Occipital lobe (tissue), 2 donors: ENCODE data around the gene SEMA6A. TPM values are rescaled to one million over a fixed set of nuclear protein-coding genes. Genes with fewer than 3 reads are reported as not detected.
"Not testable (repeated sequence)": the region's sequence is repeated elsewhere in the genome, so short reads cannot be mapped to it uniquely, and the experiment has no call there.

Experiments used
- DNase-seq: peaks from one replicate; lab custom pipeline; 2025; lab: John Stamatoyannopoulos, UW
- total RNA-seq: library from RNA; depleted of rRNA; stranded (reverse); fragments of >200 nt; gene quantifications from one replicate; pipeline ENCODE4 v1.2.3, GENCODE V29; 2014

The SEMA6A gene
- total RNA-seq, 1 donor from 2014 or later = 24.2 TPM

- DNase-seq = no peak
Observed at GRCh38 chr5:116524051-116524904, 50.3 kb downstream of the SEMA6A start.

DNA sequence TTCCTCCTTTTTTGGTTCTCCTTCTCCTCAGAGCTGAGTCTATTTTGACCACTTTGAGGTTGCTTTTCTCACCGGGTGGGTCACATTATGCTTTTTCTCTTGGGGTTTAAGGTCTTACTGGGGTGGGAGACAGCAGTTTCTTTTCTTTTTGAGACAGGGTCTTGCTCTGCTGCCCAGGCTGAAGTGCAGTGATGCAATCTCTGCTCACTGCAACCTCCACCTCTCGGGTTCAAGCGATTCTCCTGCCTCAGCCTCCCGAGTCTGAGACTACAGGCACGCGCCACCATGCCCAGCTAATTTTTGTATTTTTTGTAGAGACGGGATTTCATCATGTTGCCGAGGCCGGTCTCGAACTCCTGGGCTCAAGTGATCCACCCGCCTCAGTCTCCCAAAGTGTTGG, 51.4 kb downstream of the SEMA6A start:
- not testable (repeated sequence) for DNase-seq

DNA sequence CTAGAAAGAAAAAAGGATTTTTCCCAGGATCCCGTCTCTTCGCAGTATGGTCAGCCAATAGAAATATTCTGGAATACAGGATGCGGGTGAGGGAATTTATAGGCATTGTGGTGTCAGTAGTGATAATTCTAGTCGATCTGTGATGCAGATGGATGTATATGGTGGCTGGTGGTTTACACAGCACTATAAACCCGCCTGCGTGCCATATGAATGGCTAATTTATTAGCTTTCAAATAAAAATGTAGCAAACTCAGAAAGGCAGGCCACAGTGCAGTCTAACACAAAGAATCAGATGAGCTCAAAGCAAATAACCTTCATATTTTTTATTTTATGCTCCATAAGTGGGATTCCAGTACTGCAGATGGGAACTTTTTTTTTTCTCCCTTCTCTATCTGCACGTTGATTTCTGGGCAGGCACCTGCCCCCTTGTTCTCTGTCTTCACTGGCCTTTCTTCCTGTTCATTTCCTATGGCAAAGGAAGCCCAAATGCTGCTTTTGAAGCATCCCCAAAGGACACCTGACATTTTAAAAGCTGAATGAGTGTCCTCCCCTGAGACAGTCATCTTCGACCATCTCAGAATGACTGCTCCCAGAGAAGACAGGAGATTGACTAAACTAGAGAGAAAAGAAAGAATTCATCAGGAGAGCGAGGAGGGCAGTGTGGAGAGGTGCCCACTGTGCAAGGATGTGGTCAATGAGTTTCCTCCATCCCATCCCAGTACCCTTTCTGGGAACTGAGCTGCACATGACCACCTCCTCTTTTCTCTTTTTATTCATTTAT, 52.1 kb downstream of the SEMA6A start:
- no peak for DNase-seq

DNA sequence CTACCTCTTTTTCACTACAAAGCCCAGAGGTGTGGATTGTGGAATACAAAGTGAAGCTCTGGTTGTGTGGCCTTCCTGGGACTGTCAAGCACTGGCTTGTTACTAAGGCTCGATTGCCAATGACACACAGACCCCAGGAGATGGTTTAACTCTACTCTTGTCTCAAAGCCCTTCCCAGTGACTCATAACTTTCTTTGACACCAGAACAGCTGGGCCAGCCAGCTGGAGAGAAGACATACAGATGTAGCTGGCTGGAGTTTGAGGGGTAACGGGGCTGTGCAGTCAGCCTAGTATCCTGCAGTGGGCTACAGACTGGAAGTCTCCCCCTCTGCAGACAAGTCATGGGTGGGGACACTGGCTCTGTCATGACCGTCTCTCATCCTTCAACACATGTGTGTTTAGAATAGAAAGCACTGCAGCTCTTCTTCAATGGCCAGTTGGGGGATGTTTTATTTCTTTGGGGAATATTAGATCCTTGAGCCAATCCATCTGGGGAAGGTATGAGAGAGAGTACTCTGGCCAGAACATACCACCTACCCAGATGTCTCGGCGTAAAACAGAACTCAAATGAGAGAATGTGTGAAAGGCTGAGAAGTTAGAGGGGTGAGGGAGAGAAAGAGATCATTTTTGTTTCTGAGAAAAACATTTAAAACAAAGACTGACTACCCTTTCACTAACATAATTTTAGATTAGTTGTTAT, 53.3 kb downstream of the SEMA6A start:
- no peak for DNase-seq

- DNase-seq = no peak
Observed at GRCh38 chr5:116520771-116521170, 53.9 kb downstream of the SEMA6A start.

GRCh38 chr5:116518423-116518822, 56.2 kb downstream of the SEMA6A start:
- DNase-seq = no peak

DNA sequence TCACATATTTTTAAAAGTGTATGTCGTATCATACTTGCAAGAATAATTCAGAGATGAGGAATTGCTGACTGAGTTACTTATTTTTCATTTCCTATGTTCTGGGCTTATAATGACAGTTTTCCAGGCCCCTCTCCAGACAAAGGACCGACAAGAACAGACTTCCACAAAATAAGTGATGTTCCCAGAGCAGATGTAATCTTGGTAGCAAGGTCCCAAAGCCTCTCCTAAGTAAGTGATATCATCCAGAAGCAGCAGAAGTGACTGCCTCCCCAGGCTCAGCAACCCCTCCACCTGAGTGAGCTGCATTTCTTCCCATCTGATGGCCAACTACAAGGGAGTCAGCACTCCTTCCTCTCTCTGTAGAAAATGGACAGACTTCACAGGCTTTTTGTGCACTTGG, 57.1 kb downstream of the SEMA6A start:
- DNase-seq = no peak

DNA sequence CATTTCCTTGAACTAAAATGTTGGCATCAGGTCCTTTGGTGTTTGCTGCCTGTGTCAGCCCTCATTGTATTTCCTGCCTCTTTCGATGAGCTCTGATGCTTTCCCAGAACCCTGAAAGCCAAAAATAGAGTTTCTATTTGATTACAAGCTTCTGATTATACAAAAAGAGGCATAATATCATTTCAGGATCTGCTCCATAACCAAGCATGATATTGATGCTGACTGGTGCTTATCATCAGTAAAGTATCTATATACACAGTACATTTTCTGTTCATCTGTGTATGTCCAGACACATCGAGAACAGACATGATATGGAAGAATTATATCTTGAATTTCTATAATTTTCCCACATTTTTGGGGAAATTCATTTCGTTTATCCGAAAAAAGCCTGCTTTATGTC, 58.6 kb downstream of the SEMA6A start:
- no peak for DNase-seq

DNA sequence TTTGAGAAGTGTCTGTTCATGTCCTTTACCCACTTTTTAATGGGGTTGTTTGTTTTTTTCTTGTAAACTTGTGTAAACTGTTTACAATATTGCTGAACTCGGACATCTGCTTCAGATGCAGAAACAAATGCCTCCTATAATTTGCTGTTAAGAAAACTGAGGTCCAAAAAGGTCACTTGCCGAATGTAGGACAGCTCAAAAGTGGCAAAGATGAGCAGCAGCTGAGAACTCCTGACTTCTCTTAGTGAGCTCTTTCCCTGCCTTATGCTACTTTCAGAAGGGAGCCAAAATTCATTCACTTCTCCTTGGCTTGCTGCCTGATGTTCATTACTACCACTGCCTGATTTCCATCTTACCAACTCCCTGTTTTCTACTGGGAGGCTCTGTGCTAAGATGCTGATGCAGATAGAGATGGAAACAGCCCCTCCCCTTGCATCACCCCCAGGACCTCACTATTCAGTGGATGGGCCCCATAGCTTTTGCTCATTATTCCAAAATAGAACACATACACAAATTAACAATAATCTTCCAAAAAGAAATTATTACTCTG, 60.1 kb downstream of the SEMA6A start:
- no peak for DNase-seq

DNA sequence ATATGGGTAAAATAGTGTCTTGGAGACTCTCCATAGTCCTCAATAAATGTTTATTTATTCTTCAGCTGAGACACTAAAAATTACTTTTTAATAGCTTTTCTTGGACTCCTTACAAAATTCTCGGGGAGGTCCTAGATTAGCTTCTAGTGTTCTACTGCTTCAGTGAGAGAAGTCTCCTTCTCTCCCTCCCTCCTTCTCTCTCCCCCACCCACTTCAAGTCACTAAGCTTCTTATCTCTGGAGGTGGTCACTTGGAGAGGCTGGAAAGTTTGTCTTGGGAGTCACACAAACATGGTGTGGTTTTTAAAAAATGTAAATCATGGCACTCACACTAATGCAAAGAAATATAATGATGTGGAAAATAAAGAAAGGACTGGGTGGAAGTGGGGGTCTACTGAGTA, 64.1 kb downstream of the SEMA6A start:
- no peak for DNase-seq

DNA sequence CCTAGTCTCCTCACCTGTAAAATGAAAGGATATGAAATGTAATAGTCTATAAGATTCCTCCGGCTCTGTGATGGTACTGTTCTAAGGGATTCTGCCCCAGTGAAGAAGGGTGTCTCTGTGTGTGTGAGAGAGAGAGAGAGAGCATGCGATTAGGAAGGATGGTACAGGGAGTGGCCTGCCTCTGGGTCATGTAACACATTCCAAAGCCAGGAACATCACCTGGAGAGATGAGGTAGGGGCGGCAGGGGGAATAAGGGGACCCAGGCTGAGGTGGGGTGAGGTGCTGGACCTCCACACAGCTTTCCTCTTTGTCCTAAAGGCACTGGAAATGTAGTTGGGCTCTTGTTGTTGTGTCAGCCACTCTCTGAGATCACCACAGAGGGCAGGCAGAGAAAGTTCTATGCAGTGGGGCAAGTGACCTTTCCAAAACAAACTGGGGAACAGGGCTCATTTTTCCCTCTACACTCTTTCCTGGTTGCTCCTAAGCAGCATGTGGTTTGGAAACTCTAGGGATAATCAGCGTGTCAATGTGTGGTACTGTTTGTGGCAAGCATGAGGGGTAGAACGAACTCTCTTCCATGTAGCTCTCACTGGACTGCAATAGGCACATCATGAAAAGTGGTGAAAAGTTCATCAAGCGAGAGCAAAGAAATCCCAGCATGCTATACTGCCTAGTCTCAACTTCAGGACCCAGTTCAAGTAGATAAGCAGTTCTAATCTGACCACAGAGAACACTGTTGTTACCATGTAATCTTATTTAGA, 65.0 kb downstream of the SEMA6A start:
- no peak for DNase-seq

- DNase-seq = no peak
Observed at GRCh38 chr5:116508835-116509234, 65.8 kb downstream of the SEMA6A start.

DNA sequence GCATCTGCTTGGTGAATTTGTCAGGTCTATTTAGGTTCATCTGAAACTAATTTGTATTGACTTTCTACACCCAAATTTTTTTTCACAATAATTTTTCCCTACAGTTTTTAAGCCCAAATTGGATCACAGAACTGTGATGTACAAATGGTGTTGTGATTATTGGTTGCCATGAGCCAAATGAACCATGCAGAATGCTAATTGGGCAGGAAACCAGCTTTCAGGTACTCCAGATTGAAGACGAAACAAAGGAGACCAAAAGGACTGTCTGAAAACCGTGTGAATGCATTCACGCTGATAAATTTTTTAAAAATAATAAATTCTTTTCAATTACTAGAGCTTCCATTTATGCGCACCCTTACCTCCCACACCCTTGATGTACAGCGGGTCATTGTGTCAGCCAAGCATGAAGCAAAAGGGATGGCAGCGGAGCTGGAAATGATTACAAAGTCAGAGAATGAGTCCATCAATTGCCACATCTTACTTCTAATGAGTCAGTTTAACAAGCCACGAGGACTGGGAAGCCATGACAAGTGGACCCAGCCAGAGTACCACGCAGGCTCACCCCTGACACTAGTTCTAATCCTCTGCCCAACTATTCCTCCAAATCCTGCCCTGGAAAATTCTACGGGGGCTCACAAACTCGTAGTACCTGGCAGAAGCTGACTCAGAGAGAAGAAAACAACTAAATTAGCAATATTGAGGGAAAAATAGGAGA, 66.5 kb downstream of the SEMA6A start:
- DNase-seq = no peak

DNA sequence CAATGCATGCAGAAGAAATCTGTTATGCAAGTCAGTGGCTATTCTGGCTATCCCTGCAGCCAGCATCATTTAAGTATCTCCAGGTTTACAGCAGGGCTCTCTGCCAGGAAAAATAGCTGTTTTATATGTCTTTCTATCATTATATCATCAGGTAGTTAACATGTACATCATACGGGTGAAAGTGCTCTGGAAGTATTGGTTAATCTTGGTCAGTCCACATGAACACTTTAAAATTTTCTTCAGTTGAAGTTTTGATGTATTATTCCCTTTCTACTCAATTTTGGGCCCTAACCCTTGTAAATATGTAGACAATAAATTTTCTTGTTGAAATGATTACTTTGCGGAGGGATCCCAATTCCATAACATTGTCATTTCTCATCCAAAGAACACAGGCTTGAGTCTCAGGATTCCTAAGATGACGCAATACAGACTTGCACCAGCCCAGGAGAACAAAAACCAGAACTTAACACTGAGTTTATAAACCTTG, 67.5 kb downstream of the SEMA6A start:
- no peak for DNase-seq

DNA sequence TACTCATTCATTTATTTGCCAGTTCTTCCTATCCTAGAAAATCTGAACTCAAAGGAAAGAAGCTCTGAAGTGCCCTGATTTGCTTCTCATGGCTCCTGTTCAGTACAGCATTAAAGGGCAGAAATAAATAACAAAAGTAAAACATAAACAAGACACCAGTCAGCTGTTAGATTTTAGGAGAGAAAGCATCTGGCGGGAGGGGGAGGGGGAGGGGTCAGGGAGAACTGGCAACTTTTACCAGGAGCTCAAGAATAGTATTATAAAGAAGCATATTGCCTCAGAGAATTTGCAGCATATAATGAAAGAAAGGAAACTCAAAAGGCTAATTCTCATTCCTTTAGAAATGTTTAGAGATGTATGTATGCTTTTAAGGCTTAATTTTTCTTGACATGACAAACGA, 68.1 kb downstream of the SEMA6A start:
- DNase-seq = no peak

DNA sequence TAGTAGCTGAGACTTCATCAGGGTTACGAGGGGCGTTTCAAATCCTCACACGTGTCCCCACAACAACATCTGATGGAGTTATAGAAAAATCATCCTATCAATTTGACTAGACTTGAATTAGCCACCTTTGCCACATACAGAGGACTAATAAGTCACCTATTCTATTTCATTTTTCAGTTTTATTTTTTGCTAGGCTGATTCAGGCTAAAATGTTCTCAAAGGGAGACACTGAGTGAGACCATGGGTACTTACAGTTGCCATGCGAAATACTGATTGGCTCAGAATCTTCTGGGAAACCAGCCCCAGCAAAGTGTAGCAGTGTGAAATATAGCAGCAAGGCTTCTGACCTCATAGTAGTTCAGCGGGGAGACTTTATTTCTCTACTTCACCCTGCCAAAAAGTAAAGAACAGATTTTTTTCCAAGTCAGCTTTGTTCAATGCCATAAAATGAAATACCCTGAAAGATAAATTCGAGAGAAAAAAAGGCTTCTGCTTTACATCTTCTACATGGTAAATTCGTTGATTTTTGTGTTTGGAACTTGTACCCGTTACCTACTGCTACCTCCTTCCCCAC, 69.9 kb downstream of the SEMA6A start:
- no peak for DNase-seq

DNA sequence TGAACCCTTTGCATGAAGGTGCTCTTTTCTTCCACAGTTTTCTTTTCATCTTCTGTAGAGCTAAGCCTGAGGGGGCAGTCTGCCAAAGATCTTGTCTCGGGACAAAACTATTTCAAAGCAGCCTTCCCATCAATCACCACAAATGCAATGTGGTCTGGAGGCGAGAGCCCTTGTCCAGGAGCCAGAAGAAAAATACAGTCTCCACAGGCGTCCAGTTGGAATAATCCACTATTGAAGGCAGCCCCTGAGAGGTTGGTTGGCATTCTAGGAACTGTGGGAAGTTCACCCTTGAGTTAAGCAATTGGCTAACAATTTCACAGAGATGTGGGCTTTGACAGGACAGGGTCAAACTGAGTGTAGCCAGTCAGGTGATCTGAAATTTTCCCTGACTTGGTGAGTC, 72.0 kb downstream of the SEMA6A start:
- DNase-seq = no peak

- no peak for DNase-seq
Observed at GRCh38 chr5:116502138-116502537, 72.5 kb downstream of the SEMA6A start.

- DNase-seq = no peak
Observed at GRCh38 chr5:116498503-116499048, 76.0 kb downstream of the SEMA6A start.

DNA sequence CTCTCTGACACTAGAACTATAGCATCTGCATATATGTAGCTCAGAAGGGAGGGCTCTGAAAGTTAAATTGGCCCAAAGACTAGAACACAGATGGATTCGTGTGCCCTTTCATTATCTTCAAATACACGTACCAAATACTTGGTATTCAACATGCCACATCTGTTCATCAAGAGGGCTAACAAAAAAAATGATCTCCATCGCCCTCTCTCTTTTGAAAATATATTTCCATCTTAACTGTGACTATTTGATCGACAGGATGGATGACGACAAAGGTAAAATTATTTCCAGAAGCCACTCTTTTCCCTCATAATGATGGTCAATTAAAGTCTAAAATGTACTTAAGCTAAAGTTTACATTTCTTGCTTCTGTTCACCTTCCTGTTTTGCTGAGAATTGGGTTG, 77.0 kb downstream of the SEMA6A start:
- no peak for DNase-seq
